GM19239 (cell line): Measurements from ENCODE around the gene EFTUD2.

Experiments used
- DNase-seq: peaks from one replicate; pipeline ENCODE4 v3.0.0; 2011; ENCODE audit warnings: low spot score; ENCODE audit not compliant: insufficient read length
- FAIRE-seq: peaks from 2 replicates; lab custom pipeline; 2011; peaks lifted over from hg19 to GRCh38; lab: Jason Lieb, UNC

EFTUD2 gene

GRCh38 chr17:44862278-44862914, 36.8 kb downstream of the EFTUD2 start:
- no peak for DNase-seq
- FAIRE-seq: no peak

GRCh38 chr17:44859701-44860100, 39.5 kb downstream of the EFTUD2 start:
- DNase-seq (no peak), FAIRE-seq (no peak)

- no peak for FAIRE-seq
- DNase-seq: no peak
Observed at GRCh38 chr17:44854192-44854591, 45.1 kb downstream of the EFTUD2 start.

GRCh38 chr17:44850612-44851011, 48.6 kb downstream of the EFTUD2 start:
- FAIRE-seq: no peak

GRCh38 chr17:44850025-44850424, 49.2 kb downstream of the EFTUD2 start:
- DNase-seq: no peak
- FAIRE-seq: no peak

More at GRCh38 chr17:44850612-44851011, 48.6 kb downstream of the EFTUD2 start:
- no peak for DNase-seq

GRCh38 chr17:44848961-44849489, 50.2 kb downstream of the EFTUD2 start:
- FAIRE-seq (no peak), DNase-seq (no peak)

- FAIRE-seq: no peak
- no peak for DNase-seq
Observed at GRCh38 chr17:44848257-44848795, 50.9 kb downstream of the EFTUD2 start.

GRCh38 chr17:44847586-44847985, 51.7 kb downstream of the EFTUD2 start, which contains the start of gene HIGD1B:
Gene HIGD1B, plus strand, starts transcription at chr17:44847883. Its CDS starts 270 bp downstream, at chr17:44848153.
- DNase-seq (no peak), FAIRE-seq (no peak)

- FAIRE-seq (no peak), DNase-seq (no peak)
Observed at GRCh38 chr17:44846206-44846605, 53.0 kb downstream of the EFTUD2 start.

GRCh38 chr17:44844390-44844830, 54.8 kb downstream of the EFTUD2 start:
- no peak for FAIRE-seq
- DNase-seq: no peak

- DNase-seq (no peak), FAIRE-seq (no peak)
Observed at GRCh38 chr17:44842748-44843147, 56.5 kb downstream of the EFTUD2 start.

- FAIRE-seq (no peak), DNase-seq (no peak)
Observed at GRCh38 chr17:44840936-44841335, 58.3 kb downstream of the EFTUD2 start.

GRCh38 chr17:44840274-44840673, 59.0 kb downstream of the EFTUD2 start:
- FAIRE-seq (no peak), DNase-seq (no peak)

- DNase-seq (no peak), FAIRE-seq (no peak)
Observed at GRCh38 chr17:44837196-44837595, 62.0 kb downstream of the EFTUD2 start.

- DNase-seq: no peak
- FAIRE-seq: no peak
Observed at GRCh38 chr17:44832805-44833204, 66.4 kb downstream of the EFTUD2 start.

- FAIRE-seq (no peak), DNase-seq (no peak)
Observed at GRCh38 chr17:44831371-44831770, 67.9 kb downstream of the EFTUD2 start.

GRCh38 chr17:44830359-44831288, 68.6 kb downstream of the EFTUD2 start:
- FAIRE-seq: no peak
- DNase-seq: no peak

- peak; percentile 34 for DNase-seq
- no peak for FAIRE-seq
Observed at GRCh38 chr17:44829523-44830358, 69.5 kb downstream of the EFTUD2 start, which contains the start of gene GJC1. Gene GJC1, minus strand, starts transcription at chr17:44830287. Its CDS starts 24,470 bp downstream, at chr17:44805817.

GRCh38 chr17:44828919-44829522, 70.2 kb downstream of the EFTUD2 start:
- DNase-seq: no peak
- peak; percentile 82 for FAIRE-seq
